ENCODE measurements around the gene CBR1. TPM values are rescaled to one million over a fixed set of nuclear protein-coding genes. Genes with fewer than 3 reads are reported as not detected.

The CBR1 gene
- total RNA-seq (2021; fragmentation: NEBNext Ultra II Directional; extraction: Animal tissue kit (Norgen Biotek cat#: 25700)) (1.8 and 2.3 TPM in 2 replicates), polyA plus RNA-seq (2011; rRNA removed) (207 and 234 TPM in 2 replicates), polyA minus RNA-seq (2011; rRNA and poly(A)+ RNA removed) (22.3 and 26.0 TPM in 2 replicates)
- polyA plus RNA-seq (2011; cell fraction: cytosol; rRNA removed) = 156 TPM
- polyA plus RNA-seq (2011; cell fraction: nucleus; rRNA removed) = 119 TPM
- 81.4 to 99.0 TPM (median 90.3 TPM) in 4 replicates for polyA plus RNA-seq (2012, experiment 1 of 2)
- polyA plus RNA-seq (2012, experiment 2 of 2) = 91.1 TPM
- polyA plus RNA-seq (2013, experiment 1 of 2) = 59.7 TPM
- 59.1 TPM for polyA plus RNA-seq (2013, experiment 2 of 2)
- 56.2 TPM for polyA minus RNA-seq (2011; cell fraction: cytosol; rRNA and poly(A)+ RNA removed)
- 38.7 TPM for polyA minus RNA-seq (2011; cell fraction: nucleus; rRNA and poly(A)+ RNA removed)
- long read RNA-seq, experiment 1 = 0 reads
- long read RNA-seq, experiment 2, partial matches to known transcripts = 0 of 1 reads
- long read RNA-seq, experiment 2, other reads (novel, unspliced or antisense) = 1 of 1 reads

DNA sequence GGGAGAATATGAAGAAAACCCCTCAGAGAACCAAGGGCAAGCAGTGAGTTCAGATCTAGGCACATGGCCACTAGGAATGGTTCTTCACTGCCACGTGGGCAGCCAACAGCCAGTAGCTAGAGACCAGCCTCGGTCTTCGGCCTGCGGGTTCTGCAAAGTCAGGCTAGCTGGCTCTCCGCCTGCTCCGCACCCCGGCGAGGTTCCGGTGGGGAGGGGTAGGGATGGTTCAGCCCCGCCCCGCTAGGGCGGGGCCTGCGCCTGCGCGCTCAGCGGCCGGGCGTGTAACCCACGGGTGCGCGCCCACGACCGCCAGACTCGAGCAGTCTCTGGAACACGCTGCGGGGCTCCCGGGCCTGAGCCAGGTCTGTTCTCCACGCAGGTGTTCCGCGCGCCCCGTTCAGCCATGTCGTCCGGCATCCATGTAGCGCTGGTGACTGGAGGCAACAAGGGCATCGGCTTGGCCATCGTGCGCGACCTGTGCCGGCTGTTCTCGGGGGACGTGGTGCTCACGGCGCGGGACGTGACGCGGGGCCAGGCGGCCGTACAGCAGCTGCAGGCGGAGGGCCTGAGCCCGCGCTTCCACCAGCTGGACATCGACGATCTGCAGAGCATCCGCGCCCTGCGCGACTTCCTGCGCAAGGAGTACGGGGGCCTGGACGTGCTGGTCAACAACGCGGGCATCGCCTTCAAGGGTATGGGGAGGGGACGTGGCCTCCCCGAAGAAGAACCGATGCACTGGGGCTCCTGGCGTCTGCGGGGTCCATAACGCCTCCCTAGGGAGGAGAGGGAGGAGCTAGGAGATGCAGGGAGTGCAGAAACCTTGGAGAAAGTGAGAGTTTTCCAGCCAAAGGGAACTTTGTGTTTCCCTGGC is at the start of gene CBR1:
TSS of gene CBR1 (plus strand) at position 312 of the 871 bp plus-strand sequence. CDS start at position 404, 92 bp downstream.
- Histone ChIP-seq H3K4me3 (ENCODE audit: extremely low read depth in 1 of 4, insufficient read depth in 2 of 4, low read depth in 3 of 4, low read length in 4 of 4) (peak within 1 kb of the TSS; percentile 46 to 92 (median 64)), H2BK15ac (ENCODE audit: low read length) (peak within 1 kb of the TSS; percentile 97; the same call in 1 of the 2 replicates), H3K79me1 (ENCODE audit: low read depth, low read length) (no peaks in the 10 kb centered on the region), H3K18ac (ENCODE audit: extremely low read depth, low read length) (peak within 1 kb of the TSS; percentile 95), H3K56ac (replicated peaks; ENCODE audit: insufficient read length, low read depth, low read length) (peak within 1 kb of the TSS; percentile 67), H3K14ac (ENCODE audit: insufficient read length) (no peak within 1 kb of the TSS), H4K5ac (ENCODE audit: insufficient read length, low read depth, low read length) (peak within 1 kb of the TSS; percentile 62), H2AK5ac (ENCODE audit: low read depth, low read length) (no peak within 1 kb of the TSS; the same call in 1 of the 2 replicates), H2BK5ac (ENCODE audit: low read depth, low read length) (peak within 1 kb of the TSS; percentile 81; the same call in 1 of the 2 replicates), H2AFZ (ENCODE audit: low read length) (no peak within 1 kb of the TSS; the same call in 1 of the 2 replicates), H4K8ac (ENCODE audit: extremely low read depth, insufficient read depth, low read length) (peak within 1 kb of the TSS; percentile 78), H4K20me1 (replicated peaks in 1 of 2; ENCODE audit: control insufficient read depth in 1 of 2, insufficient read depth in 2 of 2, low read length in 2 of 2) (no peaks in the 10 kb centered on the region), H2BK20ac (ENCODE audit: low read length) (no peak within 1 kb of the TSS), H3K9me3 (ENCODE audit: insufficient read depth in 2 of 2, low read depth in 1 of 2, low read length in 1 of 2) (peaks cover 12 to 14% of the 10 kb centered on the region in 2 experiments), H2BK12ac (ENCODE audit: low read depth, low read length) (peak within 1 kb of the TSS; percentile 93; the same call in 1 of the 2 replicates), H3K27me3 (replicated peaks in 1 of 4; ENCODE audit: control insufficient read depth in 3 of 4, extremely low read depth in 1 of 4, insufficient read depth in 3 of 4, low read length in 3 of 4) (peaks cover 0 to 1% (median 0%) of the 10 kb centered on the region in 4 experiments; a peak in 1 of 7 replicates), H3K23ac (ENCODE audit: insufficient read length) (no peak within 1 kb of the TSS), H4K91ac (replicated peaks; ENCODE audit: insufficient read length, low read length) (peak within 1 kb of the TSS; percentile 16), H3K23me2 (ENCODE audit: low read depth, low read length) (no peaks in the 10 kb centered on the region; the same call in 1 of the 2 replicates), H3K4ac (replicated peaks; ENCODE audit: insufficient read length, low read depth, low read length) (no peak within 1 kb of the TSS), H3K9ac (replicated peaks in 1 of 4; ENCODE audit: extremely low read depth in 1 of 4, low read depth in 3 of 4, low read length in 3 of 4) (peak within 1 kb of the TSS; percentile 13 to 62 (median 32); a peak in 6 of 7 replicates), H3K27ac (ENCODE audit: low read depth, low read length) (no peak within 1 kb of the TSS), H3K4me1 (replicated peaks in 1 of 4; ENCODE audit: control insufficient read depth in 3 of 4, insufficient read depth in 4 of 4, low read length in 3 of 4) (peaks cover 0 to 4% (median under 1%) of the 10 kb centered on the region in 4 experiments; a peak in 6 of 7 replicates), H3K36me3 (ENCODE audit: control insufficient read depth in 2 of 4, insufficient read depth in 4 of 4, low read length in 3 of 4) (peaks cover 0 to 17% (median 7%) of the 10 kb centered on the region in 4 experiments; a peak in 4 of 8 replicates), H3K79me2 (ENCODE audit: control insufficient read depth in 1 of 2, insufficient read depth in 2 of 2, low read length in 2 of 2) (peaks cover 0 to 8% of the 10 kb centered on the region in 2 experiments; a peak in 1 of 4 replicates), H3K4me2 (ENCODE audit: insufficient read depth in 1 of 2, low read depth in 2 of 2, low read length in 2 of 2) (peak within 1 kb of the TSS; percentile 61 to 86), H2BK120ac (replicated peaks; ENCODE audit: low read depth, low read length) (no peak within 1 kb of the TSS)
- ChIA-PET POLR2A (ENCODE audit: partially characterized antibody) (interaction anchor here (1.0 to 2.4 kb wide), 4 partner anchors 10 to 29 kb away, joined by 3 to 20 read pairs (median 6); partner anchors contain the start of gene SETD4), CTCF (ENCODE audit: partially characterized antibody) (interaction anchor here (0.6 to 5.1 kb wide), 5 partner anchors 9 to 1454 kb away, joined by 3 to 48 read pairs (median 6); partner anchors contain the start of gene SETD4)
- FAIRE-seq (no peak), DNase-seq (ENCODE audit: low read depth in 1 of 2, low spot score in 2 of 2) (peak in 1 of 2 experiments; percentile 34)
- WGBS, 2 experiments (ENCODE audit: extremely low coverage in 1 of 2, insufficient coverage in 1 of 2, insufficient read length in 1 of 2, insufficient replicate concordance in 2 of 2, low coverage in 1 of 2, low lambda C conversion rate in 2 of 2, missing lambda C conversion rate in 1 of 2) = 31% methylated on average over 71 of the region's 71 CpGs; no CpG with 5 or more reads in 1 of the 2 experiments
- TF ChIP-seq CTBP2 (IDR thresholded peaks at IDR 0.05; ENCODE audit: borderline replicate concordance, insufficient read depth, insufficient read length, low read length) (no peak), SP4 (IDR thresholded peaks at IDR 0.05; ENCODE audit: low read length) (no peak), CHD1 (IDR thresholded peaks at IDR 0.05; ENCODE audit: low read depth, low read length) (no peak), EZH2 (IDR thresholded peaks at IDR 0.05; ENCODE audit: low read depth, low read length, severe bottlenecking) (no peak), KDM5A (IDR thresholded peaks at IDR 0.05; ENCODE audit: low read length) (no peak), SUZ12 (IDR thresholded peaks at IDR 0.05; ENCODE audit: low read length) (no peak)
- TF ChIP-seq, protein P1, sequence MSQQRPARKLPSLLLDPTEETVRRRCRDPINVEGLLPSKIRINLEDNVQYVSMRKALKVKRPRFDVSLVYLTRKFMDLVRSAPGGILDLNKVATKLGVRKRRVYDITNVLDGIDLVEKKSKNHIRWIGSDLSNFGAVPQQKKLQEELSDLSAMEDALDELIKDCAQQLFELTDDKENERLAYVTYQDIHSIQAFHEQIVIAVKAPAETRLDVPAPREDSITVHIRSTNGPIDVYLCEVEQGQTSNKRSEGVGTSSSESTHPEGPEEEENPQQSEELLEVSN (IDR thresholded peaks at IDR 0.05) = peak; percentile 84

All from H1 (cell line).